GM23248 (cell line): Measurements from ENCODE around the gene FGD2.

Experiments used
- EZH2 ChIP-seq: fragments of 200-600 bp; sonication (generic); IDR thresholded peaks from 2 replicates; pipeline ENCODE4 v1.6.1; 2018; ENCODE audit warnings: antibody characterized with exemption, mild to moderate bottlenecking; ENCODE audit not compliant: insufficient read depth, poor library complexity, severe bottlenecking
- EZH2phosphoT487 ChIP-seq: fragments of 200-600 bp; sonication (generic); IDR thresholded peaks from 2 replicates; pipeline ENCODE4 v1.6.1; 2018; ENCODE audit warnings: antibody characterized with exemption, moderate library complexity, mild to moderate bottlenecking, low read depth; ENCODE audit not compliant: insufficient read depth

- no peak for TF ChIP-seq EZH2
- no peak for TF ChIP-seq EZH2phosphoT487
These were observed 20.0 kb upstream of the FGD2 start for GRCh38 chr6:36985417-36985807.
